AG04449 (cell line): ENCODE results near the gene GSS.

ENCODE experiments used
- CTCF ChIA-PET: fragments of 350-600 bp; formaldehyde crosslinking; extraction: SDS; loops from one replicate; lab custom pipeline; 2021; ENCODE audit warnings: antibody characterized with exemption; lab: Yijun Ruan, JAX
- POLR2A ChIA-PET: fragments of 400-600, 350-600 bp; formaldehyde crosslinking; extraction: SDS; loops from one replicate; lab custom pipeline; 2020; ENCODE audit warnings: antibody characterized with exemption, inconsistent platforms; lab: Yijun Ruan, JAX
- DNase-seq: peaks from one replicate; pipeline ENCODE4 v3.0.0-alpha.2; 2010; ENCODE audit warnings: low read depth, low spot score
- H3K4me3 ChIP-seq: 2 replicates; pipeline ENCODE4 v1.5.1; 2011; ENCODE audit warnings: low read depth, mild to moderate bottlenecking, control low read depth, low read length
- CTCF ChIP-seq: IDR thresholded peaks from one replicate; pipeline ENCODE4 v1.5.1; 2011; ENCODE audit warnings: mild to moderate bottlenecking, moderate library complexity, low read length, control low read depth, inconsistent platforms; ENCODE audit not compliant: insufficient read depth; ENCODE audit errors: missing control alignments

Gene GSS

DNA sequence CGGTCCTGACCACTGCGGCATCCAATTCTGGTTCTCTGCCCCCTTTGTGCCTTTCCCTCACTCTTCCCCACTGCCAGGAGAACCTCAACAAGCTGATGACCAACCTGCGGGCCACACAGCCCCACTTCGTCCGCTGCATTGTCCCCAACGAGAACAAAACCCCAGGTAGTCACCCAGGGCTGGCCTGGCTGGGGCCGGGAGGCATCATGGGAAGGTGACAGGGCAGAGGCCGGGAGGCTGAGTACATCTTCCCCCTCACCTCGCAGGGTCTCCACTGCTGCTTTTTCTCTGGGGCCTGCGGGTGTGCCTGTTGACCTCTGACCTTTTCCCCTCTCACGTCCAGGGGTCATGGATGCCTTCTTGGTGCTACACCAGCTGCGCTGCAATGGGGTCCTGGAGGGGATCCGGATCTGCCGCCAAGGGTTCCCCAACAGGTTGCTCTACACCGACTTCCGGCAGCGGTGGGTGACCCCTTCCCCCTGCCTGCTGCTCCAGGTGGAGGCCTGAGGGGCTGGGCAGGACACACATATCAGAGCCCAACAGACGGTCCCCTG lies 35.1 kb upstream of the GSS start:
- TF ChIP-seq CTCF, result no peak
- H3K4me3 ChIP-seq, result no peak overlapping the region
- CTCF ChIA-PET, result interaction anchor here (0.9 to 8.3 kb wide), 3 partner anchors 9 to 155 kb away, joined by 3 to 64 read pairs (median 3); partner anchors contain the start of genes ACSS2 and GGT7
- POLR2A ChIA-PET, result interaction anchor here (0.9 to 1.1 kb wide), 2 partner anchors 9 to 12 kb away, joined by 3 to 4 read pairs; no protein-coding TSS in a partner anchor
- DNase-seq, result no peak

DNA sequence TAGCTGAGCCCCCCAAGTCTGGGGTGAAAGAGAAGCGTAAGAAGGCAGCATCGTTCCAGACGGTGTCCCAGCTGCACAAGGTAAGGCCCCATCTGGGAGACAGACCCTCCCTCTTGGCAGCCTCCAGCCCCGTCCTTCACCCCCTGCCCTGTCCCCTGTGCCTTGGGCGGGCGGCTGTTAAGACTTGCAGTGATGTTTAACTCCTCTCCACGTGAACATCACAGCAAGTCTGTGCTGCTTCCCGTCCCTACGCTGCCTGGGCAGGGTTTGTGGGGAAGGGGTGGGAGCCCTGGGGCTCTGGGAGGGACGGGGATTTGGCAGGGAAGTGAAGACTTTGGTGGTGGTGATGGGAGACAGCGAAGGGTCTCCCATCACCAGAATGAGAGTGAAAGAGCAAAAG lies 34.6 kb upstream of the GSS start:
- no peak overlapping the region for H3K4me3 ChIP-seq
- CTCF ChIA-PET, result interaction anchor here (1.6 to 8.3 kb wide), 2 partner anchors 116 to 155 kb away, joined by 3 to 64 read pairs; partner anchors contain the start of genes ACSS2 and GGT7
- POLR2A ChIA-PET, result no interaction called here
- TF ChIP-seq CTCF, result no peak
- no peak for DNase-seq

- POLR2A ChIA-PET, result no interaction called here
- CTCF ChIA-PET, result interaction anchor here (0.9 to 8.3 kb wide), 3 partner anchors 8 to 115 kb away, joined by 3 to 64 read pairs (median 3); partner anchors contain the start of genes ACSS2 and GGT7
- no peak overlapping the region for H3K4me3 ChIP-seq
- TF ChIP-seq CTCF, result no peak
- no peak for DNase-seq
These were observed 34.1 kb upstream of the GSS start for GRCh38 chr20:34989670-34990069.

DNA sequence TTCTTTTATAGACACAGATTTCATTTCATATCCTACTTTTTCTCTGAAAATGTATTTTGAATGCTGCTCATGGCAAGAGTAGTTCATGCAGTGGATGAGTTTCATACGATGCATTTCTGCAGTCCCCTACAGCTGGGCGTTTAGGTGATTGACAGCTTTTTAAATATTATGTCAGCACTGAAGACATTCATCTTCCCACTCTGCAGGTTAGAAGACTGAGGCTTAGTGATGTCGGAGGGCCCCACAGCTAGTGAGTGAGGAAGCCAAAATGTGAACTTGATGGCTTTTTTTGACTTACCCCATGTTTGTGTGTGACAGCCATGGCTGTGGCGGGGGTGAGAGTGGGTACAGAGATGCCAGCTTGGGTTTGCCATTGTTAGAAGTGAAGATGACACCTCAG lies 33.5 kb upstream of the GSS start:
- no peak overlapping the region for H3K4me3 ChIP-seq
- TF ChIP-seq CTCF, result no peak
- DNase-seq, result no peak
- POLR2A ChIA-PET, result no interaction called here
- CTCF ChIA-PET, result interaction anchor here (0.9 to 8.3 kb wide), 3 partner anchors 9 to 115 kb away, joined by 3 to 64 read pairs (median 3); partner anchors contain the start of genes ACSS2 and GGT7

GRCh38 chr20:34988191-34988540 lies 32.6 kb upstream of the GSS start:
- TF ChIP-seq CTCF, result no peak
- POLR2A ChIA-PET, result no interaction called here
- no peak for DNase-seq
- H3K4me3 ChIP-seq, result no peak overlapping the region
- CTCF ChIA-PET, result interaction anchor here (0.6 to 8.3 kb wide), 2 partner anchors 40 to 114 kb away, joined by 3 to 64 read pairs; partner anchors contain the start of genes ACSS2 and GGT7
